MM.1S (cell line): ENCODE results near the gene TCEANC.
"Not testable (repeated sequence)": the region's sequence is repeated elsewhere in the genome, so short reads cannot be mapped to it uniquely, and the experiment has no call there.

Experiments
- EZH2 ChIP-seq: fragments of 300-600 bp; sonication (generic); optimal IDR thresholded peaks from 2 replicates; pipeline ENCODE3; 2017; ENCODE audit warnings: low read depth, mild to moderate bottlenecking, antibody characterized with exemption, low read length, mixed read lengths
- TF ChIP-seq, protein P1 (sequence below): fragments of 300-600 bp; sonication (generic); IDR thresholded peaks from 2 replicates; pipeline ENCODE4 v1.5.1; 2016; ENCODE audit warnings: antibody characterized with exemption, low read length, mixed read lengths

DNA sequence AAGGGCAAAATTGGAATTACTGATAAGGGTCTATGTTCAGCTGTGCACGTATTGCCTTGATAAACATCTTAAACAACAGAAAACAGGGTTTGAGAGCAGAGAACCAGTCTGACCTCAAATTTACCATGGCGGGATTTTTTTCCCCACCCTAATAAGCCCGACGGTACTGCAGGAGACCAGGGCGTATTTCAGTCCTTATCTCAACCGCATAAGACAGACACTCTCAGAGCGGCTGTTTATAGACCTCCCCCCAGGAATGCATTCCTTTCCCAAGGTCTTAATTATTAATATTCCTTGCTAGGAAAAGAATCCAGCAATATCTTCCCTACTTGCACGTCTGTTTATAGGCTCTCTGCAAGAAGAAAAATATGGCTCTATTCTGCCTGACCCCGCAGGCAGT, 15.7 kb upstream of the TCEANC start:
- TF ChIP-seq, protein P1, sequence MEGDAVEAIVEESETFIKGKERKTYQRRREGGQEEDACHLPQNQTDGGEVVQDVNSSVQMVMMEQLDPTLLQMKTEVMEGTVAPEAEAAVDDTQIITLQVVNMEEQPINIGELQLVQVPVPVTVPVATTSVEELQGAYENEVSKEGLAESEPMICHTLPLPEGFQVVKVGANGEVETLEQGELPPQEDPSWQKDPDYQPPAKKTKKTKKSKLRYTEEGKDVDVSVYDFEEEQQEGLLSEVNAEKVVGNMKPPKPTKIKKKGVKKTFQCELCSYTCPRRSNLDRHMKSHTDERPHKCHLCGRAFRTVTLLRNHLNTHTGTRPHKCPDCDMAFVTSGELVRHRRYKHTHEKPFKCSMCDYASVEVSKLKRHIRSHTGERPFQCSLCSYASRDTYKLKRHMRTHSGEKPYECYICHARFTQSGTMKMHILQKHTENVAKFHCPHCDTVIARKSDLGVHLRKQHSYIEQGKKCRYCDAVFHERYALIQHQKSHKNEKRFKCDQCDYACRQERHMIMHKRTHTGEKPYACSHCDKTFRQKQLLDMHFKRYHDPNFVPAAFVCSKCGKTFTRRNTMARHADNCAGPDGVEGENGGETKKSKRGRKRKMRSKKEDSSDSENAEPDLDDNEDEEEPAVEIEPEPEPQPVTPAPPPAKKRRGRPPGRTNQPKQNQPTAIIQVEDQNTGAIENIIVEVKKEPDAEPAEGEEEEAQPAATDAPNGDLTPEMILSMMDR: not testable (repeated sequence)
- not testable (repeated sequence) for TF ChIP-seq EZH2
